ENCODE results near the gene INPP5F. TPM values are rescaled to one million over a fixed set of nuclear protein-coding genes. Genes with fewer than 3 reads are reported as not detected.

Gene INPP5F
- total RNA-seq (10 to 100 TPM in 5 of 9 donors, 1 to 10 TPM in 4; 5.1 to 25.7 (median 10.8) TPM), polyA plus RNA-seq (10 to 100 TPM in 2 of 3 donors, 1 to 10 TPM in 1; 7.0 to 26.4 (median 10.1) TPM)
- long read RNA-seq, donor 1, partial matches to known transcripts = 0 of 3 reads
- long read RNA-seq, donor 1, other reads (novel, unspliced or antisense) = 0 of 3 reads
- long read RNA-seq, donor 2, partial matches to known transcripts = 0 of 1 reads
- long read RNA-seq, donor 2, other reads (novel, unspliced or antisense) = 0 of 1 reads
- long read RNA-seq, donor 3, partial matches to known transcripts = 0 of 5 reads
- long read RNA-seq, donor 3, other reads (novel, unspliced or antisense) = 0 of 5 reads
- long read RNA-seq, donor 4, partial matches to known transcripts = 0 of 1 reads
- long read RNA-seq, donor 4, other reads (novel, unspliced or antisense) = 0 of 1 reads
- long read RNA-seq, donor 5, full-length matches to known transcripts = 4 of 7 reads
- long read RNA-seq, donor 5, partial matches to known transcripts = 1 of 7 reads
- long read RNA-seq, donor 5, other reads (novel, unspliced or antisense) = 2 of 7 reads
- long read RNA-seq, donor 6, partial matches to known transcripts = 0 of 3 reads
- long read RNA-seq, donor 6, other reads (novel, unspliced or antisense) = 2 of 3 reads
- long read RNA-seq, donor 7, partial matches to known transcripts = 0 of 1 reads
- long read RNA-seq, donor 7, other reads (novel, unspliced or antisense) = 0 of 1 reads
- long read RNA-seq, donor 8, full-length matches to known transcripts = 6 of 6 reads
- long read RNA-seq, donor 8, partial matches to known transcripts = 0 of 6 reads
- long read RNA-seq, donor 8, other reads (novel, unspliced or antisense) = 0 of 6 reads
- long read RNA-seq, donor 9, full-length matches to known transcripts = 2 of 2 reads
- long read RNA-seq, donor 9, partial matches to known transcripts = 0 of 2 reads
- long read RNA-seq, donor 9, other reads (novel, unspliced or antisense) = 0 of 2 reads
- long read RNA-seq, donor 10, partial matches to known transcripts = 0 of 2 reads
- long read RNA-seq, donor 10, other reads (novel, unspliced or antisense) = 0 of 2 reads

GRCh38 chr10:119725828-119726675, at the start of gene INPP5F:
TSS of gene INPP5F (plus strand) at chr10:119726050. CDS start at chr10:119726263, 213 bp downstream.
- WGBS, 4 donors = 0 to 3% (median 1%) methylated on average over 11 to 94 of the region's 95 CpGs
- no peaks in the 10 kb centered on the region for H3K36me3 ChIP-seq (replicated peaks in 1 of 2)
- no peaks in the 10 kb centered on the region for H3K9me3 ChIP-seq (replicated peaks in 1 of 3)
- TF ChIP-seq CTCF (IDR thresholded peaks at IDR 0.05) = peak in 3 of 6 experiments; percentile 9 to 48 (median 29)
- peak in 1 of 2 donors; percentile 44 for TF ChIP-seq POLR2A (IDR thresholded peaks at IDR 0.05)
- DNase-seq = peak; percentile 99 to 100 (median 99)
- H3K27me3 ChIP-seq = no peaks in the 10 kb centered on the region
- H3K4me1 ChIP-seq (replicated peaks in 1 of 2) = peaks cover 0 to 28% of the 10 kb centered on the region in 2 donors
- peak within 1 kb of the TSS; percentile 52 to 100 (median 68) for H3K4me3 ChIP-seq
- intact Hi-C loops (cut with DNase I) = no loop called here
- peak within 1 kb of the TSS; percentile 51 to 98 (median 81) for H3K27ac ChIP-seq

- 90 to 92% (median 91%) methylated on average over 6 of the region's 6 CpGs for WGBS, 4 donors
- Histone ChIP-seq H3K27me3 (no peaks in the 10 kb centered on the region), H3K4me1 (replicated peaks in 1 of 2) (peaks cover under 1 to 5% of the 10 kb centered on the region in 2 donors), H3K27ac (no peak overlapping the region), H3K36me3 (replicated peaks in 1 of 2) (peaks cover 0 to 48% of the 10 kb centered on the region in 2 donors), H3K4me3 (no peak overlapping the region), H3K9me3 (replicated peaks in 1 of 3) (no peaks in the 10 kb centered on the region)
- TF ChIP-seq CTCF (IDR thresholded peaks at IDR 0.05) (no peak), POLR2A (IDR thresholded peaks at IDR 0.05) (no peak)
- intact Hi-C loops (cut with DNase I) = no loop called here
- no peak for DNase-seq
Observed at GRCh38 chr10:119677126-119677525, 48.7 kb upstream of the INPP5F start.

- intact Hi-C loops (cut with DNase I) = no loop called here
- no peaks in the 10 kb centered on the region for H3K27me3 ChIP-seq
- no peak for TF ChIP-seq CTCF (IDR thresholded peaks at IDR 0.05)
- no peak for TF ChIP-seq POLR2A (IDR thresholded peaks at IDR 0.05)
- no peak overlapping the region for H3K27ac ChIP-seq
- 91 to 96% (median 94%) methylated on average over 8 to 13 of the region's 13 CpGs for WGBS, 4 donors
- no peaks in the 10 kb centered on the region for H3K9me3 ChIP-seq (replicated peaks in 1 of 3)
- no peak for DNase-seq
- peaks cover 0 to 38% of the 10 kb centered on the region in 2 donors for H3K36me3 ChIP-seq (replicated peaks in 1 of 2)
- H3K4me3 ChIP-seq = no peak overlapping the region
- peaks cover 5 to 9% of the 10 kb centered on the region in 2 donors for H3K4me1 ChIP-seq (replicated peaks in 1 of 2)
Observed at GRCh38 chr10:119677904-119678755, 47.7 kb upstream of the INPP5F start.

All from adrenal gland (tissue), 19 donors.